IPS-11a (cell line): ENCODE results near the gene GOLGA8M.
"Not testable (repeated sequence)": the region's sequence is repeated elsewhere in the genome, so short reads cannot be mapped to it uniquely, and the experiment has no call there.

ENCODE experiments used
- H3K4me3 ChIP-seq: one replicate; pipeline ENCODE4 v1.5.1; 2013; ENCODE audit warnings: low read depth, low read length, control low read depth

The GOLGA8M gene

GRCh38 chr15:28712270-28712669 is at the start of gene GOLGA8M:
Gene GOLGA8M (minus strand): TSS chr15:28712421. CDS start chr15:28712323, 98 bp downstream.
- H3K4me3 ChIP-seq, result not testable (repeated sequence)

- not testable (repeated sequence) for H3K4me3 ChIP-seq
These were observed 30.7 kb upstream of the GOLGA8M start for GRCh38 chr15:28742890-28743289.

DNA sequence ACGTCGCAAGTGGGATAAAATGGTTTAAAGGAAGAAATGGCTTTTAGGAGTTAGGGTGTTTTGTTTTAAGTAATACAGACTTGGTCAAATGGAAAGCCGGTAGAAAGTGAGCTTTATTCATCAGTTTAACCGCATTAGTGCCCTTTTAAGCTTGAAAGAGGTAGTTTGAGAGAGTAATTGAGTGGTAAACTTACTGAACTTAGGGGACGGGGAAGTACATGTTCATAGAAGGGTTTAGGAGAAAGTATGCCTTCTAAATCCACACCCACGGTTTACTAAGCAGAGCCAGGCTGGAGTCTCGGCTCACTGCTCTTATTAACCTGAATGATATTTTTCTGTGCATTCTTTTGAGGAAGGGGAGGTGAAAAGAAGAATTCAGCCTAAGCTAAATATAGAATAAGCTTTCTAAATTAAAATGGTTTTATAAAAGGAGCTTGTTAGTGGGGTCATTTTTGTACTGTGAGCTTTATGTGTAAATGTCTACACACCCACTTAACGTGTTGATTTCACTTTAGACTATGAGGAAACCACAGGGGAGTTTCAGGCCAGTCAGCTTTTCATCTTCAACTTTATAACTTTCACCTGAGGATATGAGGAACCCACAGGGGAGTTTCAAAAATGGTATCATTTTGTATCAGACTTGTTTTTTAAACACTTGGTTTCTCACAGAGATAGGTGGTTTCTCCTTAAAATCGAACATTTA is 26.5 kb upstream of the GOLGA8M start:
- not testable (repeated sequence) for H3K4me3 ChIP-seq

- not testable (repeated sequence) for H3K4me3 ChIP-seq
These were observed 26.0 kb upstream of the GOLGA8M start for GRCh38 chr15:28738200-28738561.

DNA sequence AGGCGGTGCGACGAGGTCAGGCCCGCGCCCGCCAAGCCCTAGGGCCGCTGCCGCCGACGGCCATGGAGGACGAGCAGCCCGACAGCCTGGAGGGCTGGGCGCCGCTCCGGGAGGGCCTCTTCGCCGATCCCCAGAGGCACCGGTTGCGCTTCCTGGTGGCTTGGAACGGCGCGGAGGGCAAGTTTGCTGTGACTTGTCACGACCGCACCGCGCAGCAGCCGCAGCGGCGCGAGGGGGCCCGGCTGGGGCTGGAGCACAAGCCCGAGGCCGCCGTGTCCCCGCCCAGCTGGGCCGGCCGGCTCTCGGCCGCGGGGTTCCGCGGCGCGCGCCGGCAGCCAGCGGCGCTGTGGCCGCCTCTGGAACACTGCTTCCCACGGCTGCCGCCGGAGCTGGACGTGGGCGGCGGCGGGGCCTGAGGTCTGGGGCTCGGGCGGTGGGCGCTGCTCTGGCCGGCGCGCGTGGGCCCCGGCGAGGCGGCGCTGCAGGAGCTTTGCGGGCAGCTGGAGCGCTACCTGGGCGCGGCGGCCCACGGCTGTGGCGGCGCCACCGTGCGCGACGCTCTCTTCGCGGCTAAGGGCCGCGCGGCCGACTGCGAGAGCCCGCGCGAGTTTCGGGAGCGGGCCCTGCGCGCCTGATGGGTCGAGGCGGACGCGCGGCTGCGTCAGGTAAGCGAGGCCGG is 25.4 kb upstream of the GOLGA8M start:
- peak overlapping the region; percentile 17 for H3K4me3 ChIP-seq

DNA sequence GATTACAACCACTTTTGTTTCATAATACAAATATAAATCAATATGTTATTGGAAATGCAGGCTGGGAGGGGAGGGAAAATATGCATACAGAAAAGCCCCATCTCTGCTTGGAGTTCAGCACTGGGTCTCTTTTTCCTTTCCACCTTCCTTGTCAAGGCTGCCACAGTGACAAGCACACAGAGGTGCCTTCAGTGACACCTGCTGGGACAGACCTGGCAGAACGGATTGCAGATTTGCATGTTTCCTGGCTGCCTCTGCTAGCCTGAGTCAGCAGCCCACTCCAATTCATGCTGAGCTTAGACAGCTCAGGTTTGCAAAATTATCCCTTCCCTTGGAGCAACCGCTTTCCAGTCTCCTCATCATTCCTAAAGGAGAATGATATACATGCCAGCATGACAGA is 15.8 kb upstream of the GOLGA8M start:
- H3K4me3 ChIP-seq, result not testable (repeated sequence)

DNA sequence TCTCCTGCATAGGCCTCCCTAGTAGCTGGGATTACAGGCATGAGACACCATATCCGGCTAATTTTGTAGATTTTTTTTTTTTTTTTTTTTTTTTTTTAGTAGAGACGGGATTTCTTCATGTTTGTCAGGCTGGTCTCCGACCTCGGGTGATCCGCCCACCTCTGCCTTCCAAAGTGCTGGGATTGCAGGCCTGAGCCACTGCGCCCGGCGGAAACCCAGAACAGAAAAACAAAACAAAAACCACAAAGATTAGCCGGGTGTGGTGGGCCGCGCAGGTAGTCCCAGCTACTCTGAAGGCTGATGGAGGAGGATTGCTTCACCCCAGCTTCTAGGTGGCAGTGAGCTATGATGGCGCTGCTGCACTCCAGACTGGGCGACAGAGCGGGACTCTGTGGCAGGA is 14.8 kb upstream of the GOLGA8M start:
- H3K4me3 ChIP-seq, result not testable (repeated sequence)

DNA sequence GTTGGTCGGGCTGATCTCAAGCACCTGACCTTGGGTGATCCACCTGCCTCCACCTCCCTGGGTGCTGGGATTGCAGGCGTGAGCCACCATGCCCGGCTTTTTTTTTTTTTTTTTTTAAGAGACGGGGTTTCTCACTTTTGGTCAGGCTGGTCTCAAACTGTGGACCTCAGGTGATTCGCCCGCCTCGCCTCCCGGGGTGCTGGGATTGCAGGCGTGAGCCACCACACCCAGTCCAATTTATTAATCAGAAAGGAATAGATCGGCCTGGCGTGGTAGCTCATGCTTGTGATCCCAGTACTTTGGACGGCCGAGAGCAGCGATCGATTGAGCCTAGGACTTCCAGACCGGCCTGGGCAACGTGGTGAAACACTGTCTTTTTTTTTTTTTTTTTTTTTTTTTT is 13.9 kb upstream of the GOLGA8M start:
- H3K4me3 ChIP-seq, result no peak overlapping the region

GRCh38 chr15:28725556-28725955 is 13.3 kb upstream of the GOLGA8M start:
- no peak overlapping the region for H3K4me3 ChIP-seq

GRCh38 chr15:28723986-28724385 is 11.8 kb upstream of the GOLGA8M start:
- not testable (repeated sequence) for H3K4me3 ChIP-seq

DNA sequence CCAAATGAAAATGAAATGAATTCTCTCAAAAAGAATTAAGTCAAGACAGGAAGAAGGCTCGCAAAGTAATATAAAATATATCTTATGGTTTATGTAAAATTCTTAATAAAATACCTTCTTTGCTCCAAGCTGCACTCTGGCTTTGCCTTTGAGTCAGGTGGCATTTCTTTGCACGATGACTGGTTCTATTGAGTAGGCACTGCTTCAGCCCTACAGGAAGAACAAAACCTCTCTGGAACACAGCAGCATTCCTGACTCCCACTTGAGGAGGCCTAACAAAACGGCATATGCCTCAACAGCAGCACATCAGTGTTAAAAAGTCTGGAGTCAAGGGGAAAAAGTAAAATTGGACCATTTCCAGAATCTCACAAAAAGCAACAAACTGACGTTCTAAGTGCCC is 7.4 kb upstream of the GOLGA8M start:
- not testable (repeated sequence) for H3K4me3 ChIP-seq

GRCh38 chr15:28718576-28718975 is 6.4 kb upstream of the GOLGA8M start:
- H3K4me3 ChIP-seq, result not testable (repeated sequence)

- not testable (repeated sequence) for H3K4me3 ChIP-seq
These were observed 2.0 kb upstream of the GOLGA8M start for GRCh38 chr15:28714176-28714575.

- H3K4me3 ChIP-seq, result not testable (repeated sequence)
These were observed 8.3 kb downstream of the GOLGA8M start for GRCh38 chr15:28703927-28704326.

GRCh38 chr15:28702427-28702826 is 9.8 kb downstream of the GOLGA8M start:
- not testable (repeated sequence) for H3K4me3 ChIP-seq

GRCh38 chr15:28694006-28694751 is 18.0 kb downstream of the GOLGA8M start:
- H3K4me3 ChIP-seq, result not testable (repeated sequence)

GRCh38 chr15:28693021-28693420 is 19.2 kb downstream of the GOLGA8M start:
- H3K4me3 ChIP-seq, result not testable (repeated sequence)

GRCh38 chr15:28673533-28673932 is 38.7 kb downstream of the GOLGA8M start:
- not testable (repeated sequence) for H3K4me3 ChIP-seq

DNA sequence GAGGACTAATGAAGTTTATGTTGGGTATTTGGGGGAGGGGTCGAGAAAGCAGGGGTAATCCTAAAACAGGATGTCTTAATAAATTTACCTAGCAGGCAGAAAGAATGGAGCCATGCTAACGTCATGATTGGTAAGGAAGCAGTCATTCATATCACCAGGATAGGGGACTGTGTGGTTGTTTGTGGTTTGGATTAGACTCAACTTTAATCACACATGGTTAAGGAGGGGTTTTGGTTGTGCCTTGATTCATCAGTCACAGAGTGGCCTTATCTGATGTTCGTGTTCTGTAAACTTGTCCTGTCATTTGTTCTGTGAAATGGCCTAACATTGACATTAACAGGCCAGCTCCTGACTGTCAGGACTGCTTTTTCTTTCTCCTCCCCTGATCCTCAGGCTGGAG is 40.1 kb downstream of the GOLGA8M start:
- H3K4me3 ChIP-seq, result not testable (repeated sequence)

DNA sequence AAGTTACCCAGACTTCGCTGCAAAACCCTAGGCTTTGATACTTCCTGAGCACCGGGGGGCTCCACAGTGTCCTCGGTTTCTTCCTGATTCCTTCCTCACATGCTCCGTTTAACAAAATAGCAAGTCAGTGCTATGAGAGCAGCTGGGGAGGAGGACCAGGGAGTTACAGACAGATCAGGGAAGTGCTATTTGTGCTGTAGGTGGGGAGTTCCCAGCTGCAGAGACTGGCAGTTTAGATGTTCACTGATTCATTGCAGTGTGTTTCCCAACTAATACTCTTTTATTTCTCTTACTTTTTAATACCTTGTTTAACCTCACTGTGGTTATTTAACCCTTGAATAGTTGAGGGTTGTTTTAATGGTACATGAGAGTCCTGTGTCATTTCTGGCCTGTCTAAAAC is 45.8 kb downstream of the GOLGA8M start:
- H3K4me3 ChIP-seq, result not testable (repeated sequence)

DNA sequence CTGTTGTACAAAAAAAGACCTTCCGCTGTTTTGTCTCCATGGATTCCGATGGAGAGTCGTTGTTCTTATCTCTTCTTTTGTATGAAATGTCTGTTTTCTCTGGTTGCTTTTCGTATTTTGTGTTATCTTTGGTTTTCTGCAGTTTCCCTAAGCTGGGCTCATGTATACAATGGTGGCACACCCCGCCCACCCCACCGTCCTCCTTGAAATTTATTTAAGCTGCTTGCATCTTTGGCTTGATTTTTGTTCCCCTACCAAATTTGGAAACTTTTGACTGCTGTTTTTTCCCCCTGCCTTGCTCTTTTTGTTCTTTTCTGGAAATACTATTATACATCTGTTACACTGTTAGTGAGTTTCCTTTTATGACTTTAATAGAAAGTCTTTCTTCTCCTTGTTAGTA is 47.6 kb downstream of the GOLGA8M start:
- H3K4me3 ChIP-seq, result not testable (repeated sequence)

- not testable (repeated sequence) for H3K4me3 ChIP-seq
These were observed 48.5 kb downstream of the GOLGA8M start for GRCh38 chr15:28663717-28664116.
